ENCODE results near the gene DGCR6.
A peak's percentile ranks its signal among the peaks of the same experiment; 100 is the strongest.
"Not testable (repeated sequence)": the region's sequence is repeated elsewhere in the genome, so short reads cannot be mapped to it uniquely, and the experiment has no call there.

DGCR6 gene

GRCh38 chr22:18905540-18906409, at the start of gene DGCR6:
Gene DGCR6 (plus strand): TSS chr22:18906320. CDS start chr22:18906375, 55 bp downstream.
- Mint-ChIP-seq H3K9me3 (no peaks in the 10 kb centered on the region), H3K4me1 (no peaks in the 10 kb centered on the region), H3K27ac (no peak within 1 kb of the TSS), H3K27me3 (no peaks in the 10 kb centered on the region), H3K4me3 (no peak within 1 kb of the TSS)
- DNase-seq (no peak), ATAC-seq (peak; percentile 98)

- not testable (repeated sequence) for H3K27me3 Mint-ChIP-seq, H3K4me3 Mint-ChIP-seq, ATAC-seq, H3K27ac Mint-ChIP-seq, H3K9me3 Mint-ChIP-seq, DNase-seq, H3K4me1 Mint-ChIP-seq
Measured at GRCh38 chr22:18859314-18859713, 46.8 kb upstream of the DGCR6 start.

GRCh38 chr22:18881260-18881659, 24.9 kb upstream of the DGCR6 start:
- H3K4me1 Mint-ChIP-seq, H3K4me3 Mint-ChIP-seq, H3K9me3 Mint-ChIP-seq, ATAC-seq, H3K27ac Mint-ChIP-seq, H3K27me3 Mint-ChIP-seq: not testable (repeated sequence)
- DNase-seq: peak; percentile 52 to 61

- not testable (repeated sequence) for ATAC-seq, DNase-seq, H3K4me3 Mint-ChIP-seq, H3K27me3 Mint-ChIP-seq, H3K9me3 Mint-ChIP-seq, H3K4me1 Mint-ChIP-seq, H3K27ac Mint-ChIP-seq
Measured at GRCh38 chr22:18884465-18884864, 21.7 kb upstream of the DGCR6 start.

- H3K27ac Mint-ChIP-seq: no peak overlapping the region
- ATAC-seq: no peak
Measured at GRCh38 chr22:18888115-18888514, 18.0 kb upstream of the DGCR6 start.

GRCh38 chr22:18890510-18891192, 15.5 kb upstream of the DGCR6 start:
- not testable (repeated sequence) for ATAC-seq, H3K27ac Mint-ChIP-seq, DNase-seq, H3K27me3 Mint-ChIP-seq, H3K9me3 Mint-ChIP-seq, H3K4me3 Mint-ChIP-seq, H3K4me1 Mint-ChIP-seq

More at GRCh38 chr22:18888115-18888514, 18.0 kb upstream of the DGCR6 start:
- no peak for DNase-seq
- Mint-ChIP-seq H3K9me3 (no peaks in the 10 kb centered on the region), H3K4me1 (no peaks in the 10 kb centered on the region), H3K4me3 (no peak overlapping the region), H3K27me3 (no peaks in the 10 kb centered on the region)

GRCh38 chr22:18893775-18894174, 12.3 kb upstream of the DGCR6 start:
- DNase-seq, H3K4me1 Mint-ChIP-seq, H3K27ac Mint-ChIP-seq, H3K9me3 Mint-ChIP-seq, H3K4me3 Mint-ChIP-seq, H3K27me3 Mint-ChIP-seq, ATAC-seq: not testable (repeated sequence)

GRCh38 chr22:18896037-18896657, 10.0 kb upstream of the DGCR6 start:
- H3K27ac Mint-ChIP-seq, H3K4me3 Mint-ChIP-seq, H3K27me3 Mint-ChIP-seq, ATAC-seq, H3K9me3 Mint-ChIP-seq, H3K4me1 Mint-ChIP-seq: not testable (repeated sequence)
- DNase-seq: peak in 1 of 2 donors; percentile 24

- ATAC-seq: peak; percentile 60
- H3K27me3 Mint-ChIP-seq, H3K4me3 Mint-ChIP-seq, DNase-seq, H3K27ac Mint-ChIP-seq, H3K9me3 Mint-ChIP-seq, H3K4me1 Mint-ChIP-seq: not testable (repeated sequence)
Measured at GRCh38 chr22:18906410-18906745, 258 bp downstream of the DGCR6 start.

- DNase-seq (no peak), ATAC-seq (no peak)
- no peaks in the 10 kb centered on the region for H3K4me1 Mint-ChIP-seq
- no peak overlapping the region for H3K27ac Mint-ChIP-seq
- no peaks in the 10 kb centered on the region for H3K9me3 Mint-ChIP-seq
- H3K27me3 Mint-ChIP-seq: no peaks in the 10 kb centered on the region
- H3K4me3 Mint-ChIP-seq: no peak overlapping the region
Measured at GRCh38 chr22:18906896-18907295, 776 bp downstream of the DGCR6 start.

GRCh38 chr22:18909556-18909955, 3.4 kb downstream of the DGCR6 start:
- Mint-ChIP-seq H3K4me1 (no peaks in the 10 kb centered on the region), H3K4me3 (no peak overlapping the region), H3K9me3 (no peaks in the 10 kb centered on the region), H3K27me3 (no peaks in the 10 kb centered on the region), H3K27ac (no peak overlapping the region)
- no peak for ATAC-seq
- DNase-seq: no peak

- not testable (repeated sequence) for H3K9me3 Mint-ChIP-seq, H3K4me3 Mint-ChIP-seq, ATAC-seq, DNase-seq, H3K27ac Mint-ChIP-seq, H3K4me1 Mint-ChIP-seq, H3K27me3 Mint-ChIP-seq
Measured at GRCh38 chr22:18911535-18911934, 5.4 kb downstream of the DGCR6 start.

GRCh38 chr22:18912264-18912946, 6.3 kb downstream of the DGCR6 start:
- H3K27me3 Mint-ChIP-seq, H3K4me1 Mint-ChIP-seq, H3K9me3 Mint-ChIP-seq, DNase-seq, H3K27ac Mint-ChIP-seq, H3K4me3 Mint-ChIP-seq, ATAC-seq: not testable (repeated sequence)

GRCh38 chr22:18914558-18914957, 8.4 kb downstream of the DGCR6 start:
- H3K4me3 Mint-ChIP-seq, H3K4me1 Mint-ChIP-seq, DNase-seq, ATAC-seq, H3K27me3 Mint-ChIP-seq, H3K9me3 Mint-ChIP-seq, H3K27ac Mint-ChIP-seq: not testable (repeated sequence)

GRCh38 chr22:18915550-18915949, 9.4 kb downstream of the DGCR6 start:
- not testable (repeated sequence) for H3K4me3 Mint-ChIP-seq, H3K27me3 Mint-ChIP-seq, ATAC-seq, H3K4me1 Mint-ChIP-seq, H3K9me3 Mint-ChIP-seq, H3K27ac Mint-ChIP-seq, DNase-seq
